Measurements from ENCODE around the gene MTNR1B.

MTNR1B gene

GRCh38 chr11:92969634-92970347 lies at the start of gene MTNR1B:
Gene MTNR1B, plus strand, starts transcription at chr11:92969651. Its CDS starts 75 bp downstream, at chr11:92969726.
- DNase-seq: no peak

- no peak for DNase-seq
These were observed 49.1 kb upstream of the MTNR1B start for GRCh38 chr11:92920331-92920730.

GRCh38 chr11:92922731-92923130 lies 46.7 kb upstream of the MTNR1B start:
- DNase-seq: no peak

GRCh38 chr11:92929246-92929645 lies 40.2 kb upstream of the MTNR1B start:
- no peak for DNase-seq

- DNase-seq: no peak
These were observed 39.8 kb upstream of the MTNR1B start for GRCh38 chr11:92929653-92930052.

- no peak for DNase-seq
These were observed 37.6 kb upstream of the MTNR1B start for GRCh38 chr11:92931746-92932422.

GRCh38 chr11:92939305-92939704 lies 30.1 kb upstream of the MTNR1B start:
- DNase-seq: no peak

GRCh38 chr11:92941676-92942571 lies 27.5 kb upstream of the MTNR1B start:
- DNase-seq: no peak

GRCh38 chr11:92946707-92947106 lies 22.7 kb upstream of the MTNR1B start:
- DNase-seq: no peak

- no peak for DNase-seq
These were observed 21.3 kb upstream of the MTNR1B start for GRCh38 chr11:92948116-92948515.

GRCh38 chr11:92954003-92954402 lies 15.4 kb upstream of the MTNR1B start:
- DNase-seq: no peak

GRCh38 chr11:92955860-92956259 lies 13.6 kb upstream of the MTNR1B start:
- no peak for DNase-seq

GRCh38 chr11:92960886-92961285 lies 8.6 kb upstream of the MTNR1B start:
- no peak for DNase-seq

GRCh38 chr11:92962446-92962845 lies 7.0 kb upstream of the MTNR1B start:
- no peak for DNase-seq

GRCh38 chr11:92964471-92964870 lies 5.0 kb upstream of the MTNR1B start:
- DNase-seq: no peak

- DNase-seq: no peak
These were observed 4.3 kb upstream of the MTNR1B start for GRCh38 chr11:92965196-92965595.

- DNase-seq: no peak
These were observed 2.3 kb upstream of the MTNR1B start for GRCh38 chr11:92967178-92967577.

- DNase-seq: no peak
These were observed 1.6 kb upstream of the MTNR1B start for GRCh38 chr11:92967867-92968266.

- no peak for DNase-seq
These were observed 188 bp upstream of the MTNR1B start for GRCh38 chr11:92969293-92969633.

GRCh38 chr11:92972248-92972647 lies 2.8 kb downstream of the MTNR1B start:
- no peak for DNase-seq

GRCh38 chr11:92975285-92975684 lies 5.8 kb downstream of the MTNR1B start:
- no peak for DNase-seq

GRCh38 chr11:92976681-92977080 lies 7.2 kb downstream of the MTNR1B start:
- DNase-seq: no peak

GRCh38 chr11:92977401-92977800 lies 8.0 kb downstream of the MTNR1B start:
- no peak for DNase-seq
